MG63 (cell line): ENCODE measurements around the gene EPN1. TPM values are rescaled to one million over a fixed set of nuclear protein-coding genes. Genes with fewer than 3 reads are reported as not detected.

Source experiments
- DNase-seq: peaks from one replicate; pipeline ENCODE4 v3.0.0-alpha.2; 2020
- H3K27me3 ChIP-seq: fragments of 250-450 bp; sonication (Bioruptor Pico); 2 replicates; pipeline ENCODE4 v1.5.1; 2020; ENCODE audit warnings: mild to moderate bottlenecking, moderate library complexity
- H3K36me3 ChIP-seq: fragments of 250-450 bp; sonication (Bioruptor Pico); 2 replicates; pipeline ENCODE4 v1.5.1; 2020; ENCODE audit warnings: mild to moderate bottlenecking, moderate library complexity
- H3K4me3 ChIP-seq: fragments of 250-450 bp; sonication (Bioruptor Pico); 2 replicates; pipeline ENCODE4 v1.5.1; 2020; ENCODE audit warnings: mild to moderate bottlenecking, moderate library complexity
- H3K9me3 ChIP-seq: fragments of 250-450 bp; sonication (Bioruptor Pico); 2 replicates; pipeline ENCODE4 v1.5.1; 2020; ENCODE audit warnings: mild to moderate bottlenecking, moderate library complexity
- total RNA-seq: library from RNA; depleted of rRNA; stranded (reverse); fragments of >200 nt; shearing (Covaris generic); gene quantifications from 2 replicates; pipeline ENCODE4 v1.2.3, GENCODE V29; 2014; ENCODE audit warnings: low replicate concordance

Gene EPN1
- total RNA-seq, 1 experiment from 2014 or later, result 158 TPM

DNA sequence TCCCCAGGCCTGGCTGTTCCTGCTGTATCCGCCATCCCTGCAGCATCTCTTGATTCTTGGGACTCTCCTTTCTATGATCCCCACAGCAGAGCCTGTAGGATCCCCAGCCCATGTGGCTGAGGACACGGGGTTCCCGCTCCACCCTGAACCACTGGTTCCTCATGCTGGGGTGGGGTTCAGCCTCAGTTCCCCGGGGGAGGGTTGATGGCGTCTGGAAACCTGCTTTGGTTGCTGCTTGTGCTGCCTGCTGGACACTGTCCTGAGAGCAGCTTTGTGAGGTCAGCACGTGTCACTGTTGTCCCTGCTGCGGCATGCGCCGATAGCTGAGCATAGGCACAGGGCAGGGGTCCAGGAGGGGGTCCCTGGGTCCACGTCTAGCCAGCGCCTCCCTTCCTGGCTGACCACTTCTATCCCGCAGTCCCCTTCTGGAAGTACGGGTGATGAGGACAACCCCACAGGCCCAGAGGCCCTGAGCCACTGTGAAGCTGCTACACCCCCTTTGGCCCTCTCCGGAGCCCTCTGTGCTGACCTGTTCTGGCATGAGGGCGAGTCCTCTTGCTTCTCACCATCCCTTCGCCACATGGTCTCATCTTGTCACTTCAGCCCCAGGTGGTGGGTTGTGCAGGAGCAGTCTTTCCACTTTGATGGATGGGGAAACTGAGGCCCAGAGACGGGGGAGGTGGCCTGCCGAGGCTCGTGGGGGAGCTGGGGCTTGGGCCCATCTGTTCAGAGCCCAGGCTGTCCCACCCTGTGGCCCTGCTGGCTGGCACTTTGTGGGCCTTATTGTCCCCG is 5.5 kb downstream of the EPN1 start:
- Histone ChIP-seq H3K27me3 (no peaks in the 10 kb centered on the region), H3K9me3 (no peaks in the 10 kb centered on the region), H3K36me3 (peaks cover 89% of the 10 kb centered on the region), H3K4me3 (no peak overlapping the region)
- DNase-seq, result no peak

DNA sequence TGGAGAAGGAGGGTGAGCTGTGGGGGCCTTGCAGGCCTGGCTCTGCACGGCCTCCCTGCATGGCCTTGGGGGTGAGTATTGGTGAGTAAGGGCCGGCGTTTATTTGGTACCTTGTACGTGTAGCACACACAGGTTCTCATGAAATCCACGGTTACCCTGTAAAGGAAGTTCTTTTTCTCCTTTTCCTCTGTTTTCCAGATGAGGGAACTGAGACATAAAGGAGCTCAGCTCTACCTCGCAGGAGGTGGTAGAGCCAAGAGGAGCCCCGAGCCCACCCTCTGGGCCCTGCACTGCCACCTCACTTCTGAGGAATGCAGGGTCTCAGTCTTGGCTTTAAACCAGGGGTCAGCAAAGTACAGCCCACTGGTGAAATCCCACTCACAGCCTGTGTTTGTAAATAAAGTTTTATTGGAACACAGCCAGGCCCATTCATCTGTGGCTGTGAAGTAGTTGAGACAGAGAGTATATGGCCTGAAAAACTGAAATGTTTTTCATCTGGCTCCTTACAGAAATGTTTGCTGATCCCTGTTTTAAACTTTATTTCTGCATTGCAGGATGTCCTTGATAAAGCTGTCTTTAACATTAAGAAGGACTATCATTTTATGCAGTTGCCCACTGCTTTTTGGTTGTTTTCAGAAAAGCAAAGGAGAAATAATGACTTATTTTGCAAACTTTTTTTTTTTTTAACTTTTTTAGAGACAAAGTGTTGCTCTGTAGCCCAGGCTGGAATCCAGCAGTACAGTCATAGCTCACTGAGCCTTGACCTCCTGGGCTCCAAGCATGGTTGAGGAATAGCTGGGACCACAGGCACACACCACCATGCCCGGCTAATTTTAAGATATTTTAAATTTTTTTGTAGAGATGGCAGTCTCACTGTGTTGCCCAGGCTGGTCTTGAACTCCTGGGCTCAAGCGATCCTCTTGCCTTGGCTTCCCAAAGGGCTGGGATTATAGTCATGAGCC is 6.4 kb downstream of the EPN1 start:
- DNase-seq, result no peak
- H3K4me3 ChIP-seq, result no peak overlapping the region
- H3K27me3 ChIP-seq, result no peaks in the 10 kb centered on the region
- peaks cover 96% of the 10 kb centered on the region for H3K36me3 ChIP-seq
- no peaks in the 10 kb centered on the region for H3K9me3 ChIP-seq

DNA sequence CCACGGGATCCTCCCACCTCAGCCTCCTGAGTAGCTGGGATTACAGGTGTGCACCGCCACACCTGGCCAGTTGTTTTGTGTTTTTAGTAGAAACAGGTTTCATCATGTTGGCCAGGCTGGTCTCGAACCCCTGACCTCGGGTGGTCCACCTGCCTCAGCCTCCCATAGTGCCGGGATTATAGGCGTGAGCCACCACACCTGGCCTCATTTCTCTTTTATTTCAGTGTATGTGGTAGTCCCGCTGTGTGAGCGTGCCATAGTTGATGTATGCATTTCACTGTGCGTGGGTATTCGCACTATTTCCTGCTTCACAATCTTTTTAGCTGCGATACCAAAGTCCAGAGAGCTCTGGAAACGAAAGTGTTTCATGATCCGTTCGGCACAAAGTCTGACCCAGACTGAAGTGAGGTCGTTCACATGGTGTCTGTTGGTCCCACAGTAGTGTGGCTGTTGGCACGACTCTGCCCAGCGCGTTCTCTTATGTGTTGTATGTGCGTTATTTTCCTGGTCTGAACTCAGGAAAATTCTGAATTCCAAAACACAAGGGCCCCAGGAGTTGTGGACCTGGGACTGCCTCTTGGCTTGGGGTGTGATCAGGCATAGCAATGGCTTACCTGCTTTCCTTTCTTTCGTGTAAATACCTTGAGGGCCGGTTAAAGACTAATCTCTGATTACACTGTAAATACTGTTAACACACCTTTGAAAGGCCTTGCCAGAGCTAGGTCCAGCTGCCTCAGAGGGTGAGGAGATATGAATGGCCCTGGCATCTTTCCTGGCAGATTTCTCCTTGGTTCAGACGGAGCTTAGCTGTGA is 8.6 kb downstream of the EPN1 start:
- peaks cover 85% of the 10 kb centered on the region for H3K36me3 ChIP-seq
- no peak for DNase-seq

DNA sequence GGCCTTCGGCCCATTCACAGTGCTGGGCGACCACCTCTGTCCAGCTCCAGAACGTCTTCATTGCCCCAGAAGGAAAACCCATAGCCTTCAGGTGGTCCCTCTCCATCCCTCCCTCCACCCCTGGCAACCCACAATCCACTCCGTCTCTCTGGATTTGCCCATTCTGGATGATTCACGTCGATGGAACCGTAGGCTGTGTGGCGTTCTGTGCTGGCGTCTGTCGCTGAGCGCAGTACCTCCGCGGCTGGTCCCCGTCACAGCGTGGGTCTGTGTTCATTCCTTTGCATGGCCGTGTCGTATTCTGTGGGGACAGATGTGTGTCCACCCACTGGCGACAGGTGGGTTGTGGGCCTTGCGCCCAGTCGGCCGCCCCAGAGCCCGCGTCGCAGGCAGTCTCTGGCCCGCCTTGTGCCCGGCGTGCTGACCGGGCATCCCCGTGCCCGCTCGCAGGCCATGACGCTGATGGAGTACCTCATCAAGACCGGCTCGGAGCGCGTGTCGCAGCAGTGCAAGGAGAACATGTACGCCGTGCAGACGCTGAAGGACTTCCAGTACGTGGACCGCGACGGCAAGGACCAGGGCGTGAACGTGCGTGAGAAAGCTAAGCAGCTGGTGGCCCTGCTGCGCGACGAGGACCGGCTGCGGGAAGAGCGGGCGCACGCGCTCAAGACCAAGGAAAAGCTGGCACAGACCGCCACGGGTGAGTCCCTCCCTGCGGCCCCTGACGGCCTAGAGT is 10.1 kb downstream of the EPN1 start:
- peaks cover 81% of the 10 kb centered on the region for H3K36me3 ChIP-seq
- no peak overlapping the region for H3K4me3 ChIP-seq

More for the DNA sequence above, 8.6 kb downstream of the EPN1 start:
- no peaks in the 10 kb centered on the region for H3K27me3 ChIP-seq
- H3K4me3 ChIP-seq, result no peak overlapping the region
- no peaks in the 10 kb centered on the region for H3K9me3 ChIP-seq

DNA sequence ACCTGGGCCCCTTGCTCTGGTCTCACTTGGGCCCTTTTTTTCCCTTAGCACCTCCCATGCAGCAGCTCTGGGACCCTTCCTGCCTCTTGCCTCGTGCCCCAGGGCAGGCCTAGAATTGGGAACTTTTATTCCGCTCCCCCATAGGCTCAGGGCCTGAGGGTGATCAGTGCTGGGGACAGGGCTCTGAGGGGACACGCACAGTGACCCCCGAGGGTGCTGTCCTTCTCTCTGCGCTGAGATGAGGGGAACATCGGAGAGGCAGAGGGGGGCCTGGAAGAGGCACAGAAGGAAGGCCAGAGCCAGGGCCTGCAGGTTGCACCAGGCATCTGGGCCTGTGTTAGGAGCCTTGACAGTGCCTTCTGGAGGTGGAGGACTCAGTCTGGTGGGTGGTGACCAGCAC is 10.8 kb downstream of the EPN1 start:
- no peak for DNase-seq
- H3K36me3 ChIP-seq, result peaks cover 81% of the 10 kb centered on the region
- no peaks in the 10 kb centered on the region for H3K9me3 ChIP-seq

More for the DNA sequence above, 10.1 kb downstream of the EPN1 start:
- H3K9me3 ChIP-seq, result no peaks in the 10 kb centered on the region
- DNase-seq, result no peak
- H3K27me3 ChIP-seq, result no peaks in the 10 kb centered on the region

DNA sequence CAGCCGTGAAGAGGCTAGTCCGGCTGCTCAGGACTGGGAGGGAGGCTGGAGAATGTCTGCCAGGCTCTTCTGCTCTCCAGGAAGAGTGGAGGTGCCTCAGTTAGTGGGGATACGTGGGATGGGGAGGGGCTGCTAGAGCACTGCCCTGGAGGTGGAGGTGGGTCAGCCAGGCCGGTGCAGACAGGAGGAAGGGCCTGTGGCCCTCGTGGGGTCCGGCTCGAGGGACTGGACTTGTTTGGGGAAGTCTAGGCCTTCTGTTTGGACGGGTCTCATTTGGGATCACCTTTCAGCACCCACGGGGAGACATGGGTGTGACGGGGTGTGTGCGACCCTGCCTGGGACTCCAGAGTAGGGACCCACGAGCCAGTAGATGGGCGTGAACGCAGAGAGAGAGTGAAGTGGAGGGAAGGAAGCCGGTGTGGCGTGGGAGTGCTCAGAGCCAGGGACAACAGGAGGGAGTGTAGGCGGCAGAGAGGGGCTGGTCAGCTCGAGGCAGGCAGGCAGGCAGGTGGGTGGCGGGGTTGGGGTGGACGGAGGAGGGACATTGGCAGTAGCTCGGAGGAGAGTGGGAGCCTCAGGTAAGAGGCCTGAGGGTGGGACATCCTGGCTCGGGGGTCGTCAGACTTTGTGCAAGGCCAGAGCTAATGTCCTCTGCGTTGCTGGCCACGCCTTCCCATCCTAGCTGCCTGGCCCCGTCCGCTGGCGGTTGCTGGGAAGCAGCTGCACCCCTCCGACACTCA is 11.5 kb downstream of the EPN1 start:
- no peak for DNase-seq
- Histone ChIP-seq H3K36me3 (peaks cover 74% of the 10 kb centered on the region), H3K4me3 (no peak overlapping the region)

More for the DNA sequence above, 10.8 kb downstream of the EPN1 start:
- no peaks in the 10 kb centered on the region for H3K27me3 ChIP-seq
- no peak overlapping the region for H3K4me3 ChIP-seq

DNA sequence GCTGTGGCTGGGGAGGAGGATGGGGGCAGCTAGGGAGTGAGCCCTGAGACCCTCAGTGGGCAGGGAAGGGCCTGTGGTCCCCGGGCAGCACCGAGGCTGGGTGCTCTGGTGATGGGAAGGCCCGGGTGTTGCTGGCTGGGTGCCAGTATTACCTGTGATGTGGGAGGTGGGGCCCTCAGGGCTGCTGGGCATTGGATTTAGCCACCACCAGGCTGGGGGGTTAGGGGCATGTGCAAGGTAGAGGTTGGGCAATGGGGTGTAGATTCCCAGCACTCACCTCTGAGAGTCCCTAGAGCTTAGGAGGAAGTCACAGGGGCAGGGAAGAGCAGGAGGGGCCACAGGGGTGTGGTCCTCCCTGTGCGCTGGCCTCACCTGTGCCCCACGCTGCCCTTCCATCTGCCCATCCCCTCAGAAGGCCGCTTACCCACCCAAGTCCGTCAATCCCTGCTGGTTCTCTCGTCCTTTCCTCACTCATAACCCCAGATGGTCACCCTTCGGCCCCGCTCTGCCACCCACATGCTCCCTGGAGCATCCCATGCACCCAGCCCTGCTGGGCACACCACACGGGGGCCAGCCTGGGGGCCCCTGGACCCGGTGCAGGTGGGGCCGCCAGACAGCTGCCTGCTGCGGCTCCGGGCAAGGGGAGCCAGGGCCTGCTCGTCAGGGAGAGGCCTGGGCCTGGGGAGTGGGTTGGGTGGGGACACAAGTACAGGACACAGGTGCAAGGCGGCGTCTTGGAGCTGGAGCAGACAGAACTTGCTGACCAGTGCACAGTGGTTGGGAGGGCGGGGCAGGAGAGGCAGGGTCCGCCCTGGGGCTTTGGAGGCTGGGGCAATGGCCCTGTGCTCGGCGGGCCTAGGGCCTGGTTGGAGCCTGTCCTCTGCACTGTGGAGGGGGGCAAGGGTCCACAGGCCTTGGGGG is 12.5 kb downstream of the EPN1 start:
- Histone ChIP-seq H3K9me3 (no peaks in the 10 kb centered on the region), H3K36me3 (peaks cover 66% of the 10 kb centered on the region), H3K4me3 (no peak overlapping the region), H3K27me3 (no peaks in the 10 kb centered on the region)
- DNase-seq, result no peak

More for the DNA sequence above, 11.5 kb downstream of the EPN1 start:
- no peaks in the 10 kb centered on the region for H3K27me3 ChIP-seq
- no peaks in the 10 kb centered on the region for H3K9me3 ChIP-seq

DNA sequence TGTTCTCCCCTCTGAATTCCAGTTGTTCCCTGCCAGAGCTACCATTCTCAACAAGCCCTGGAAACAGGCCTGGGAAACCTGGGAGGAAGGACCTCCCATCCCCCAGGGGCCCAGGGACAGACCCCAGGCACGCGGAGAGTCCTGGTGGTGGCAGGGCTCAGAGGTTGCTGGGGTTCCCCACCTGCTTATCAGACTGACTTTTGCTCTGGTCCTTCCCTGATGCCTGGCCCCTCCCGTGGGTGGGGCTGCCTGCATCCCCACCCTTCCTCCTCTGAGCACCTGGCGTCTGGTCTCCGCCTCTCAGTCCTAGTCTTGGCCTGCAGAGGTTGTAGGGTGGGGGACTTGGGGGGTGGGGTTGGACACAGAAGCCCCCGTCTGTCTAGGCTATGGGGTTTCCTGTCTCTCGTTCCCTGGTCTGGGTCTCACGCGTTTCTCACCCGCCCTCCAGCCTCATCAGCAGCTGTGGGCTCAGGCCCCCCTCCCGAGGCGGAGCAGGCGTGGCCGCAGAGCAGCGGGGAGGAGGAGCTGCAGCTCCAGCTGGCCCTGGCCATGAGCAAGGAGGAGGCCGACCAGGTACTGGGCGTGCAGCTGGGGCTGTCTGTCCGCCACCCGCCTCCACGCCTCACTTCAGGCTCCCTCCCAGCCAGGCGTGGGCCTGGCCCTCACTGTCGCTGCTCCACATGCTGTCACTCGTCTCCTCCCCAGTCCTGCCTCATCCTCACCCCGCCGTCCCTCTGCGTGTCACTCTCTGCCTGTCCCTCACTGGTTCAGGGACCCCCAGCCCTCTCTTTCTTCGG is 13.6 kb downstream of the EPN1 start:
- Histone ChIP-seq H3K36me3 (peaks cover 61% of the 10 kb centered on the region), H3K27me3 (no peaks in the 10 kb centered on the region), H3K4me3 (no peak overlapping the region), H3K9me3 (no peaks in the 10 kb centered on the region)
- no peak for DNase-seq

DNA sequence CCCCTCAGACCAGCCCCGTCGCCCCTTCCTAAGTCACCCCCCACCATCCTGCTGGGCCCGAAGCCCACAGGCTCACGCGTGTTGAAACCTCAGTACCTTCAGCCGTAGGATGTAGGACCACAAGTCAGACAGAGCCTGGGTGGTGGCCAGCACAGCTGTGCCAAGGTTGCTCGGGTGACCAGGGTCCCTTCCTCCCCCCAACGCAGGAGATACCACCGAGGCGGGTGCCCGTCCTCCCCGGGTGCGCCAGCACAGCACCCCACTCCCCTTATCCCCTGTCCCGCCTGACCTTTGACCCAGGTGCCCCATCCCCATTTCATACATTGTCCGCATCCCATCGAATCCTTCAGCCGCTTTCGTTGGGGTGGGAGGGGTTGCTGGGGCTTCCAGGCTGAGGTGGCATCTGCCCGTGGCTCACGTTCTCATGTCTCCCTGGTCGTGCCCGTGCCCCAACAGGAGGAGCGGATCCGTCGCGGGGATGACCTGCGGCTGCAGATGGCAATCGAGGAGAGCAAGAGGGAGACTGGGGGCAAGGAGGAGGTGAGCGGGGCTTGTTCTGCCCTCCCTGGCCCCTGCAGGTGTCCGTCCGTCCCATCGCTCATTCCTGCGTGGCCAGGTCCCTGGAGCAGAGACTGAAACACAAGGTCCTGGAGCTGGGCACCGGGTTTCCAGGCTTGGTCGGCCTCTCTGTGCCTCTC is 14.5 kb downstream of the EPN1 start:
- Histone ChIP-seq H3K4me3 (no peak overlapping the region), H3K27me3 (no peaks in the 10 kb centered on the region), H3K9me3 (no peaks in the 10 kb centered on the region), H3K36me3 (peaks cover 56% of the 10 kb centered on the region)
- no peak for DNase-seq

DNA sequence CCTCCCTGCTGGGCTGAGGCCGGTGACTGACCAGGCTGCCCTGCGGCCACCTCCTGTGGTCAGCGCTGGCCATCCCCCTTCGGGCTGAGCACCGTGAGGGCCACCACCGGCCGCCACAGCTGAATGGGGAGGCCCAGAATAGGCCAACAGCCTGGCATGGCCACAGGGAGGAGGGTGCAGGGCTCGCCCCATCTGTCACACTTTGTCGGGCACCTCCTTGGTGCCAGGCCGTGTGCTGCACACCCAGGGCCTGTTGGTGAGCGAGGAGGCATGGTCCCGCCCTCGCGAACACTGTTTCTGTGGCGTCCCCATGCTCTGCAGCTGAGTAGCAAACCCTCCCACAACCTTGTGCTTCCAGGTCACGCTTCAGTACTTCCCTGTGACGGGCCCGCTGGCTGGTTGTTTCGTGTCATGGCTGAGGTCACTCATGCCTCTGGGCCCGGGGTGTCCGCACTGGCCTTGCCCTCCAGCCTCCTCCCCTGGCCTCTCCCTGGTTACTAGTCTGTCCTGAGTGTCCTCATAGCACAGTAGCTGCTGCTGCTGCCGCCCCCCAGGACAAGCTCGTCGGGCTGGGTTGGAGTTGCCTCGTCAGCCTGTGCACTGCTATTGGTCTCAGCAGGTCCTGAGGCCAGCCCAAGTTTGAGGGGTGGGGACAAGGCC is 15.2 kb downstream of the EPN1 start:
- Histone ChIP-seq H3K4me3 (no peak overlapping the region), H3K9me3 (no peaks in the 10 kb centered on the region), H3K27me3 (no peaks in the 10 kb centered on the region), H3K36me3 (peaks cover 50% of the 10 kb centered on the region)
- DNase-seq, result no peak

DNA sequence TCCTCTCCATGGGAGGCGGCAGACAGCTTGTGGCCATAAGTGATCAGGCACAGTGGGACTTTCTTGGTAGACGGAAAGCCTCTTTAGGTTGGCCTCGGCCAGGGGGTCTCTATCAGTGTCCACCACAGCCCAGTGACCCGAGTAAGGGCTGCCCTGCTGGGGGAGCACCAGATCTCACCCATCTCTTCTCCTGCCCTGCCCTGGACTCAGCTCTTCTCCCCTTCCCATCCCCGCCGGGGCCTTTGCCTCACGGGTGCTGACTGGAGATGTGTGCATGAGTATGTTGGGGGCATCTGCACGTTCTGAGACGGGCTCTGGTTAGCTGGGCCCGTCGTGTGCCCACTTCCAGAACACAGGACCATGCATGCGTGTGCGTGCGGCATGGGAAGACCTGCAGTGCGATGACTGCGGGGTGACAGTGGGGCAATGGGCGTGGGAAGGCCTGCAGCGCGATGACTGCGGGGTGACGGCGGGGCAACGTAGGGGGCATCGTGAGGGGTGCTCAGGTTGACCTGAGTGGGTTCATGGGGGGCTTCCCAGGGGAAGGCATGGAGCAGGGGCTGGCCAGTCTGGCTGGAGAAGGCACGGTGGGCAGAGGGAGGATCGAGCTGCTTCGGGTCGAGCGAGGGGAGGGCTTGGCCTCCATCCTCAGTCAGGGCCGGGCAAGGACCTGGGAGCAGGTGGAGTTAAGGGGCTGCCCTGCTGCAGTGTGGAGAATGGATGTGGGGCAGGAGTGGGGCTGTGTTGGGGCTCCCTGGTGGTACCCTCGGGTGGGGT is 15.9 kb downstream of the EPN1 start:
- no peak for DNase-seq
- H3K27me3 ChIP-seq, result no peaks in the 10 kb centered on the region

More for the DNA sequence above, 15.9 kb downstream of the EPN1 start:
- H3K9me3 ChIP-seq, result no peaks in the 10 kb centered on the region
- no peak overlapping the region for H3K4me3 ChIP-seq
- H3K36me3 ChIP-seq, result peaks cover 50% of the 10 kb centered on the region
